ENCODE measurements around the gene MROH2A. TPM values are rescaled to one million over a fixed set of nuclear protein-coding genes. Genes with fewer than 3 reads are reported as not detected.

The MROH2A gene
- not detected for total RNA-seq

DNA sequence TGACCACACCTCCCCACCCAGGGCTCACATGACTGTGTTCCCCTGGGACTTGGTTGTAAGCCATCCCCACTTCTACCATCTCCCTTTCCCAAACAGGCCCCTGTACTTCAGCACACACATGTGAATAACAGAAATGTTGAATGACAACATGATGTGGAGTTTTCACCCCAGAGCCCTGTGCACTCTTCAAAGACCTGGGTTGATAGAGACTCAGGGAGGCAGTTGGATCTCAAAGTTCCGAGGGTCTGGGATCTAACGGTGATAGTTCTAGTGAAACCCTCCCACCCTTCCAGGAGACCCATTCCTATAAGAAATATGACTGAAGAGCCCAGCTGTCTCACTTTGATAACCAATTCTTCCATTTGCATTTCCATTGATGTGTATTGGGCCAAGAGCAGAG lies at the start of gene MROH2A:
Gene MROH2A, plus strand, starts transcription at position 301 of the 400 bp plus-strand sequence. CDS start 1,029 bp downstream, outside the sequence.
- TF ChIP-seq, protein P1, sequence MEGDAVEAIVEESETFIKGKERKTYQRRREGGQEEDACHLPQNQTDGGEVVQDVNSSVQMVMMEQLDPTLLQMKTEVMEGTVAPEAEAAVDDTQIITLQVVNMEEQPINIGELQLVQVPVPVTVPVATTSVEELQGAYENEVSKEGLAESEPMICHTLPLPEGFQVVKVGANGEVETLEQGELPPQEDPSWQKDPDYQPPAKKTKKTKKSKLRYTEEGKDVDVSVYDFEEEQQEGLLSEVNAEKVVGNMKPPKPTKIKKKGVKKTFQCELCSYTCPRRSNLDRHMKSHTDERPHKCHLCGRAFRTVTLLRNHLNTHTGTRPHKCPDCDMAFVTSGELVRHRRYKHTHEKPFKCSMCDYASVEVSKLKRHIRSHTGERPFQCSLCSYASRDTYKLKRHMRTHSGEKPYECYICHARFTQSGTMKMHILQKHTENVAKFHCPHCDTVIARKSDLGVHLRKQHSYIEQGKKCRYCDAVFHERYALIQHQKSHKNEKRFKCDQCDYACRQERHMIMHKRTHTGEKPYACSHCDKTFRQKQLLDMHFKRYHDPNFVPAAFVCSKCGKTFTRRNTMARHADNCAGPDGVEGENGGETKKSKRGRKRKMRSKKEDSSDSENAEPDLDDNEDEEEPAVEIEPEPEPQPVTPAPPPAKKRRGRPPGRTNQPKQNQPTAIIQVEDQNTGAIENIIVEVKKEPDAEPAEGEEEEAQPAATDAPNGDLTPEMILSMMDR (IDR thresholded peaks at IDR 0.05; ENCODE audit: low read depth) = no peak

GRCh38 chr2:233728723-233729301 lies 49.3 kb upstream of the MROH2A start, which contains the start of gene UGT1A3:
Gene UGT1A3, plus strand, starts transcription at chr2:233729042. Its CDS starts 85 bp downstream, at chr2:233729127.
- TF ChIP-seq, protein P1 (IDR thresholded peaks at IDR 0.05; ENCODE audit: low read depth) = no peak

DNA sequence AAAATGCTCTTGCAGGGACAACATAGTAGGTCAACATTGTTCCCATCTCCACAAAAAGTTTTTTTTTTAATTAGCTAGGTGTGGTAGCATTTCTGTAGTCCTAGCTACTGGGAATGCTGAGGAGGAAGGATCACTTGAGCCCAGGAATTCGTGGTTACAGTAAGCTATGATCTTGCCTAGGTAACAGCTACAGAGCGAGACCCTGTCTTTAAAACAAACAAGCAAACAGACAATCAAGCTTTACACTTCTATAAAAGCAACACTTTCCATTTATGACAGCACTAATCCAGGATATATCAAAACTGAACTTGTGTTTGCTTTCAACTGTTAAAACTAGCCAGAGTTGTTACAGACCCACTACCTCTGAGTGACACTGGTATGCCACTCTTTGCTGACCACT lies 37.3 kb upstream of the MROH2A start:
- TF ChIP-seq, protein P1 (IDR thresholded peaks at IDR 0.05; ENCODE audit: low read depth) = no peak

DNA sequence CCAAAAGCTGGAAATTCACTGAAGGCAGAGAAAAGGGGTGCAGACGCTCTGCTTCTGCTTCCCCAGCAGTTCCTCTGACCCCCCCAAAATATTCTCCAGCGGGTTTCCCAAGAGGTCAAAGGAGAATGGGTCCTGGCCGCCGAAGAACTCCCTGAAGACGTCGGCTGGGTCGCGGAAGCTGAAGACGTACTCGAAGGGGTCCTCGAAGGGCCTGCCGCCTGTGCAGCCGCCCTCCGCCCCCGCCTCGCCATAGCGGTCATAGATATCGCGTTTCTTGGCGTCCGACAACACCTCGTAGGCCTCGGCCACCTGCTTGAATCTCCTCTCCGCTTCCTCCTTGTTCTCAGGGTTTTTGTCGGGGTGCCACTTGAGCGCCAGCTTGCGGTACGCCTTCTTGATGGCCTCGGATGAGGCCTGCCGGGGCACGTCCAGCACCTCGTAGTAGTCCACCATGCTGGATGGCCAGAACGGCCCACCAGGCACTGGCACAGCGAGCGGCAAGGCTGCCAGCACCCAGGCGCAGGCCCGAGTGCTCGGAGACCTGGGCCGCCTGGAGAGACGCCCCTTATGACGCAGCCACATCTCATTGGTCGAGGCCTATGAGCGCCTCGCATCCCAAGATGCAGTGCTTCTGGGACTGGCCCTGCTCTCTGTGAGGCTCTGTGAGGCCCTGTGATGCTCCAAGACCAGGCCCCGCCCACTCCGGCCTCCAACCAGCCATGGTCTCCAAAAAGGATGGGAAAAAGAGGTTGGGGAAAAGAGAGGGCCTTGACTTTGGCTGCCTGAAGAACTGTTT lies 34.5 kb upstream of the MROH2A start:
- TF ChIP-seq, protein P1 (IDR thresholded peaks at IDR 0.05; ENCODE audit: low read depth) = no peak

- TF ChIP-seq, protein P1 (IDR thresholded peaks at IDR 0.05; ENCODE audit: low read depth) = no peak
These were observed 32.9 kb upstream of the MROH2A start for GRCh38 chr2:233745073-233745755.

GRCh38 chr2:233746475-233747282 lies 31.5 kb upstream of the MROH2A start:
- TF ChIP-seq, protein P1 (IDR thresholded peaks at IDR 0.05; ENCODE audit: low read depth) = no peak
